M059J (cell line): ENCODE results near the gene HID1. TPM values are rescaled to one million over a fixed set of nuclear protein-coding genes. Genes with fewer than 3 reads are reported as not detected.
"Not testable (repeated sequence)": the region's sequence is repeated elsewhere in the genome, so short reads cannot be mapped to it uniquely, and the experiment has no call there.

Experiments
- DNase-seq: peaks from one replicate; pipeline ENCODE4 v3.0.0-alpha.2; 2012; ENCODE audit warnings: low read depth
- total RNA-seq: library from RNA; depleted of rRNA; stranded (reverse); fragments of >200 nt; shearing (Covaris generic); gene quantifications from 2 replicates; pipeline ENCODE4 v1.2.3, GENCODE V29; 2014

The HID1 gene
- total RNA-seq, 1 experiment from 2014 or later: 0.39 TPM

DNA sequence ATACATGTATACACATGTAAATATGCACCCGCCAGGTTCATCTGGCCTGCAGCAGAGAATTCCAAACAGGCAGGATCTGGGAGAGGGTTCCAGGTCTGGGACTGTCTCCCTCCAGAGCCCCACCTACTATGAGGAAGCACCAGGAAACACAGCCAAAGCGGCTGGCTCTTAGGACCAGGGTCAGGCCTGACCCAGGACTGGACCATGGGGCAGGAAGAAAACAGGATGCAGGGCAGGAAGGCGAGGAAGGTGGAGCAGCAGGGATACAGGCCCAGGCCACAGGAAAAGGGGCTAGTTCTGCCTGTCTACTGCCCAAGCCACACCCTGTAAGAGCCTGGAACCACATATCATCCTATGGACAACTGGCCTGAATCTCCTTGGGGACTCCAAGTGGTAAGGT lies 2.2 kb downstream of the HID1 start:
- DNase-seq: no peak

DNA sequence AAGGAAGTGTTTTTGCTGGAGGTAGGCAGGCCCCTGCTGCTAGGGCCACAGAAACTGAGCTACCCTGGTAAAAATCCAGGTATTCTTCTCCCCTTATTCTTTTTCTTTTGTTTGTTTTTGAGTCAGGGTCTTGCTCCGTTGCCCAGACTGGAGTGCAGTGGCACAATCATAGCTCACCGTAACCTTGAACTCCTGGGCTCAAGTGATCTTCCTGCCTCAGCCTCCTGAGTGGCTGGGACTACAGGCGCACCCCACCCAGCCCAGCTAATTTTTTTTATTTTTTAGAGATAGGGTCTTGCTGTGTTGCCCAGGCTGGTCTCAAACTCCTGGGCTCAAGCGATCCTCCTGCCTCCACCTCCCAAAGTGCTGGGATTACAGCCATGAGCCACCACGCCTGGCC lies 3.1 kb downstream of the HID1 start:
- DNase-seq: not testable (repeated sequence)

GRCh38 chr17:74968361-74968780 lies 4.2 kb downstream of the HID1 start:
- no peak for DNase-seq

DNA sequence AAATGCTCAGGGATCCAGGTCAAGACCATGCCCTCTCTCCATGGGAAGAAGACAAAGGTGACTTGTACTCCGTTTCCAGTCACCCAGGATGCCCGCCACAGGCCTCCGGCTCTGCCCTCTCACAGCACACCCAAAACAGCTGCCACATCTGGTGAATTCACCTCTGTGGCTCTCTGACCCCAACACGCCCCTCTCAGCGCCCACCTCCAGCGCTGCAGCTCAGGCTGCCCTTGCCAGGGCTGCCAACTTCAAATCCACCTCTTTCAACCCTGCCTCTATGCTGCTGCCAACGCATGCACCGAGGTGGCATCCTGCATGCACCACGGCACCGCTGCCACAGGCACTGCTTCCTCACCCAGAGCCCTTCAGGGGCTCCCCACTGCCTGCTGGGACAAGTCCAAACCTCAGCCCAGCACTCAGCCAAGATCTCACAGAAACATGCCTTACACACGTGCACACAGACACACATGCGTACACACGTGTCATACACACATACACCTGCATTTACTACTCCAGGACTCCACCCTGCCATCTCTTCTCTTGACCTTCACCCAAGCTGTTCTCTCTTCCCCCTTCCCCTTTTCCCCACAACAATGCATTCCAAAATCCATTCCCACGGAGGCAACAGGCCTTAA lies 7.5 kb downstream of the HID1 start:
- DNase-seq: no peak

GRCh38 chr17:74964246-74964761 lies 8.3 kb downstream of the HID1 start:
- DNase-seq: no peak

GRCh38 chr17:74963656-74964055 lies 8.9 kb downstream of the HID1 start:
- DNase-seq: no peak

- DNase-seq: no peak
Measured at GRCh38 chr17:74962622-74963394, 9.8 kb downstream of the HID1 start.

DNA sequence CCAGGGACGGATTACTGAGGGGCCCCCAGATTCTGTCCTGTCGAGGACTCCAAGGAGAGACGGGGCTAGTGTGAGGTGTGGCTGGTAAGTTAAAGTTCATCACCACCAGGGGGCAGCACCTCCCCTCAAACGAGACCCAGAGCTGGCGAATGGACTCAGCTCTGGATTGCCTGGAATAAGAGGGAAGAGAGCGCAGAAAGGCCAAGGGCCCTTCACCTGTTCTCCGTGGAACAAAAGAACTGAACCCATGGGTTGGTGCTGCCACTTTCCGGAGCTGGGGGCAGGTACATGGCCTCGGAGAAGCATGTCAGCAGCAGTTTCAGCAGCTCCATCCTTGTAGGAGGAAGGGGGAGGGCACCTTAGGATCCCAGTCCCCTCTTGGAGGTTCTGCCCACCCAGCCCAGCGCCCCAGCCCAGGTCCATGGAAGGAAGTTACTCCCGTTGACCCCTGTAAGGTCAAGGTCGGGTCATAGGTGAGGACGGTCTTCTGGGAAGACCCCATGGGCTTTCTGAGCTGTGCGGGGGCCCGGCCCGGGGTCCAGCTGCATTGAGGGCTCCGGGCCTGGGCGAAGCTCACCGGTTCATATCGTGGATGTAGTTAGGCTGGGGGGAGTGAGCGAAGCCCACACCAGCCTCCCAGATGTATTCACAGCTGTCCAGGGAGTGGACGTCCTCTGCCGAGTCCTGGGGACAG lies 10.8 kb downstream of the HID1 start:
- peak; percentile 79 for DNase-seq

GRCh38 chr17:74960570-74961342 lies 11.8 kb downstream of the HID1 start:
- DNase-seq: peak; percentile 47

DNA sequence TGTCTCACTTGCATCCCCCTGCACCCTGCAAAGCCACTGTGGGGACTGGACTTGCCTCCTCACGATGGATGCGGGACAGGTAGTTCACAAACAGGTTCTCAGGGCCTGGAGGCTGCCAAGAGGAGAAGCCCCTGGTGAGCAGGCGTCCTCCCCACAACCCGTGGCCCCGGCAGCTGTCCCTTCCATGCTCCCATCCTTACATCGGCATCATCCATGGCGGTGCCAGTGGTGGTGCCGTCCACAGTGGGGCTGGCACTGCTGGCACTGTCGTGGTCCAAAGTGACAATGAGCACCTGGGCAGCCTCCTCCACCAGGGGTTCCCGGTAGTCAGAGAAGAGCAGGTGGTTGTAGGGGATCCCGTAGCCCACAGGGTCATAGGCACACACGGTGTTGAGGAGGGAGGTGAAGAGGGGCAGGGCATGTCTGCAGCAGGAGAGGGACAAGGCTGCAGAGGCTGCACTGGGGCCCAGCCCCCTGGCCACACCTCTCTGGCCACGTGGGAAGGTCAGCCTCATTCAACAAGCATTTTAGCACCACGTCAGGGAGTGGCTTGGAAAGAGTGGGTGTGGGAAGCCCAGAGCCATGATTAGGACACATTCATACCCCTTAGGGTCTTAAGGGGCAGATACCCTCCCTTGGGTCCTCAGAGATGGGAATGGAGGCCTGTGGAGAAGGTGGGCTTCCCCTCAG lies 12.6 kb downstream of the HID1 start:
- DNase-seq: peak; percentile 44

DNA sequence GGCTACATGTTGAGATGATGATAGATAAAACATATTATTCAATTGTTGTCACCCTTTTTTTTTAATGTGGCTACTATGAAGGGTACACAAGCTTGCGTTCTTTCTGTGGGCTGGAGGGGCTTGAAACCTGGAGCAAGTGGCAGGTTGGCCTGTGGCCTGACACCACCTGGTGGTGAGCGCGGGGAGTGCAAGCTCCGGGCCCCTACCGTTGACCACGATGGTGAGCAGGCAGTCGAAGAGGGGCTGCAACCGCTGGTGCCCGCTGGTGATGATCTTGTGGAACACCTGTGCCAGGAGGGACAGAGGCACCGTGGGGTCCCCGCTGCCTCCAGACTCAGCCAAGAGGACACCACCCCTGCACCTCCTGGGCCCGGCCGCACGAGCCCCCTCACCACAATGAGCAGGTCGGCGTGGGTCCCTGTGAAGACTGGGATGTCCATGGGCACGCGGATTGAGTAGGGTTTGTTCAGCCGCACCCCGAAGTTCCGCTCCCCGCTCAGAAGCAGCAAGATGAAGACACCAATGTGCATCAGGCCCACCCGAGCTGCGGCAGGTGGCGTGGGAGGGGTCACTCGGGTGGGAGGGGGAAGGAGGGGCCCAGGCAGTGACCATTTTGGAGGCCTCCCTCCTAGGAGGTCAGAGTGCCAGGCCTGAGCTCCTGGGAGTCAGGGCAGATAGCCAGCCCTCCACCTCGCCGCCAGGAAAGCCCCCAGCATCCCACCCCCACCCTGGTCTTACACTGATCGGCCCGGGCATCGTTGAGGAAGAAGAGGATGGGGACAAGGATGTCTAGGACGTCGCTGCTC lies 14.4 kb downstream of the HID1 start:
- DNase-seq: peak; percentile 29

DNA sequence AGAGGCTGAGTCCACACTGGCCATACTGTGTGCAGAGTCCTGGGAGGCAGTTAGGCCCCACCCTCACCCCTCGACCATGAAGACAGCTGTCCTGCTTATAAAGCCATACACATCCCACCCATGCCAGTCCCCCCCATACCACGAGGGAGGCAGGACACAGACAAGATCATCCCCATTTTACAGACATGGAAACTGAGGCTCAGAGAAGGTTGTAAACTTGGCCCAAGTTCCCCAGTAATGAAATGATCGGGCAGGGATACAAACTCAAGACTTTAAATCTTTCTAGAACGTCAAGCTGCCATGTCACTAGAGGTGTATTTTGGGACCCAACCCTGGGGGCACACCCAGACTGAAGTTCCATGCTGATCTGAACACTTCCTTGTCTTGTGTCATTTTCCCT lies 16.5 kb downstream of the HID1 start:
- DNase-seq: no peak

GRCh38 chr17:74954665-74955421 lies 17.7 kb downstream of the HID1 start:
- no peak for DNase-seq

GRCh38 chr17:74954115-74954514 lies 18.4 kb downstream of the HID1 start:
- no peak for DNase-seq

DNA sequence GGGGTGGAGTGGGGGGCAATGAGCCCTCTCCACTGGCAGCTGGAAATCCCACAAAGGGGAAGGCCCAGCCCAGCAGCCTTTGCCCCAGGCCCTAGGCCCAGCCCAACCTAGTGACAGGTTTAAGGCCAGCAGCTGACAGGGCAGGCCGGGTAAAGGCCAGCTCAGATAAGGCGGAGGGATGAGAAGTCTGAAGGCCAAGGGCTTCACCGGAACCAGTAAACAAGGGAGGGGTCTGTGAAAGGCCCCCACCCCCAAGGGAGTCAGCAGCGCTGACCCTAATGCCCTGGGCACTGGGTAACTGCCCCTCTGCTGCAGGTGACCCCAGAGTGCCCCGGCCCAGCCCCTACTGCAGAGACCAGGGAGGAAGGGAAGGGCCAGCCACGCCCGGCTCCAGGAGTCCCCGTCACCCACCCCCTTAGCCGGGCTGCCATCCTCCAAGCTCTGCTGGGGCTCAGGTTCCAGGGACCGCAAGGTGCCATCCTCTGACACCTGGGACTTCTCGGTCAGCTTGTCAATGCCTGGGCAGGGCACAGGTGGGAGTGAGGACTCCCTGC lies 19.3 kb downstream of the HID1 start:
- no peak for DNase-seq

- no peak for DNase-seq
Measured at GRCh38 chr17:74952431-74953133, 20.0 kb downstream of the HID1 start.

- no peak for DNase-seq
Measured at GRCh38 chr17:74951680-74952421, 20.7 kb downstream of the HID1 start.

GRCh38 chr17:74951065-74951464 lies 21.5 kb downstream of the HID1 start:
- DNase-seq: no peak
